ENCODE data around the gene CXCL13. TPM values are rescaled to one million over a fixed set of nuclear protein-coding genes. Genes with fewer than 3 reads are reported as not detected.
"Not testable (repeated sequence)": the region's sequence is repeated elsewhere in the genome, so short reads cannot be mapped to it uniquely, and the experiment has no call there.

Gene CXCL13
- total RNA-seq, 4 donors from 2014 or later, result 1.4 to 91.6 (median 6.7) TPM; not detected in 1

GRCh38 chr4:77652237-77652897, 46.7 kb downstream of the CXCL13 start:
- no peak overlapping the region for H3K27ac ChIP-seq
- TF ChIP-seq CTCF (IDR thresholded peaks at IDR 0.05) (no peak), POLR2A (IDR thresholded peaks at IDR 0.05) (no peak)
- no peaks in the 10 kb centered on the region for H3K36me3 ChIP-seq
- H3K4me3 ChIP-seq, result no peak overlapping the region
- no peak for DNase-seq
- no peaks in the 10 kb centered on the region for H3K27me3 ChIP-seq
- H3K9me3 ChIP-seq, result no peaks in the 10 kb centered on the region
- H3K4me1 ChIP-seq, result no peaks in the 10 kb centered on the region

- Histone ChIP-seq H3K9me3 (no peaks in the 10 kb centered on the region), H3K36me3 (no peaks in the 10 kb centered on the region), H3K27ac (no peak overlapping the region), H3K27me3 (no peaks in the 10 kb centered on the region), H3K4me3 (no peak overlapping the region), H3K4me1 (no peaks in the 10 kb centered on the region)
- no peak for DNase-seq
- TF ChIP-seq POLR2A (IDR thresholded peaks at IDR 0.05) (no peak), CTCF (IDR thresholded peaks at IDR 0.05) (no peak)
These were observed 47.6 kb downstream of the CXCL13 start for GRCh38 chr4:77653162-77653758.

- not testable (repeated sequence) for DNase-seq, H3K4me3 ChIP-seq, H3K9me3 ChIP-seq, H3K4me1 ChIP-seq, H3K27ac ChIP-seq, H3K36me3 ChIP-seq, H3K27me3 ChIP-seq
These were observed 54.7 kb downstream of the CXCL13 start for GRCh38 chr4:77660318-77660717.

Other genes with a start within 250 kb of the CXCL13 start
- 10 to 100 TPM; 20.4 to 43.3 (median 33.6) TPM for gene CNOT6L, start 213.5 kb downstream of the CXCL13 start, total RNA-seq

All from Peyer's patch (tissue), 4 donors.